Suppressor macrophage treated with lipopolysaccharide for 1 hour (primary cell): ENCODE measurements around the gene SLC22A14.

Source experiments
- DNase-seq, 3 donors: peaks; one replicate each; pipeline ENCODE4 v3.0.0-alpha.2; 2020 to 2022

The SLC22A14 gene

DNA sequence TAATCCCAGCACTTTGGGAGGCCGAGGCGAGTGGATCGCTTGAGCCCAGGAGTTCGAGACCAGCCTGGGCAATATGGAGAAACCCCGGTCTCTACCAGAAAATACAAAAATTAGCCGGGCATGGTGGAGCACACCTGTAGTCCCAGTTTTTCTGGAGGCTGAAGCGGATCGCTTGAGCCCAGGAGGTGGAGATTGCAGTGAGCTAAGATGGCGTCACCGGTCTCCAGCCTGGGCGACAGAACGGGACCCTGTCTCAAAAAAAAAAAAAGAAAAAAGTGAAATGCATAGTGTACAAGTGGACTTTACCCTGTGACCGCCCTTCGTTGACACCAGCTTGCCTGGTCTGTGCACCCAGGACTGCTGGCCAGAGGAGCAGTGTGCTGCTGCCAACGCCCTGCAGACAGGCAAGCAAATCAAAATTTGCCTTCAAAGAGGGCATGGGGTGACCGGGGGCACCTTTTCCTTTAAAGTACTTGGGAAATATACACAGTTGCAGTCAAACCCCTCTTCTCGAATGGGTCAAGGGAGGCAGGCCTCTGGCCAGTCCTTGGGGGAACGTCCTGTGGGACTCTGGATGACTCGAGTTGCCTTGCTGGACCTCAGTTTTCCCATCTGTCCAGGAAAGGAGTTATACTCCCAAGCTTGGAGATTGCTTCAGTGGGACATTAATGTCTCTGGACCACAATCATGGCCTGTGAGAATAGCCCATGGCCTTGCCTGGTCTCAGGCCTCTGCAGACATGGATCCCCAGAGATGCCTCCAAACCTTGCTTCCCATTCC, 65.5 kb downstream of the SLC22A14 start:
- no peak for DNase-seq

DNA sequence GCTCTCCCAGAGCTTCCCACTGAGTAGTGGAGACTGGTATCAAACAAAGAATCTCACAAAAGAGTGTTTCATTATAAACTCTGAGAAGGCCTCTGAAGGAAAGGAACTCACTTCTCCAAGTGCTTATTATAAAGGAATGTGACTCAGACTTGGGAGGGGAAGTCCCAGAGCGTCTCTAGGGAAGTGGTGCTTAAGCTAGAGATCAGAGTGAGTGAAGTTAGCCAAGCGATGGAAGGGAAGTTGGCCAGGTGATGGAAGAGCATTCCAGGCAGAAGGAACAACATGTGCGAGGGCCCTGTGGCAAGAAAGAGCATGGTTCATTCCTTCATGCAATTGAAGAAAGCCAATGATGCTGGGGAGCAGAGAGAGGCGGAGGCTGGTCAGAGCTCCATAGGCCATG, 66.8 kb downstream of the SLC22A14 start:
- DNase-seq: peak; percentile 84 to 92 (median 92)

DNA sequence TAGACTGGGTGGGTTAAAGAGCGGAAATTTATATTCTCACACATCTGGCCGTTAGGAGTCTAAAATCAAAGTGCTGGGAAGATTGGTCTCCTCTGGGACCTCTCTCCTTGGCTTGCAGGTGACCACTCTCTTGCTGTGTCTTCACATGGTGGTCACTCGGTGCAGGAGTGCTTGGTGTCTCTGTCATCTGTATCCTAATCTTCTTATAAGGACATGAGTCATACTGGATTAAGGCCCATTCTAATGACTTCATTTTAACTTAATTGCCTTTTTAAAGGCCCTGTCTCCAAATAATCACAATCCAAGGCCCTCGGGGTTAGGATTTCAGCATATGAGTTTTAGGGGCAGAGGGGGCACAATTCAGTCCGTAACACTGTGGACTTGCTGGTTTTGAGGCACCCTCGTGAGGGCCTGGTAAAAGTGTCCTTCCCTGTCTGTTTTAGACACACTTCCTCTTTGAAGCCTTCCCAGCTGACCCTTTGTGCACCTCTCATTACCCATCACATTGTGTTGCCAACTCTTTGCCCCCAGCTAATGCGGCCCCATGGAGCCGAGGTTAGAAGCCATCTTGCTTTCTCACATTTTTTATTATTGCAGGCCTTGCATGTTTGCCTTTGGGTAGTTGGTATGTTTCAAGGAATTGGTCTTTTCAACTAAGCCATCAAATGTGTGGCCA, 67.7 kb downstream of the SLC22A14 start:
- no peak for DNase-seq

DNA sequence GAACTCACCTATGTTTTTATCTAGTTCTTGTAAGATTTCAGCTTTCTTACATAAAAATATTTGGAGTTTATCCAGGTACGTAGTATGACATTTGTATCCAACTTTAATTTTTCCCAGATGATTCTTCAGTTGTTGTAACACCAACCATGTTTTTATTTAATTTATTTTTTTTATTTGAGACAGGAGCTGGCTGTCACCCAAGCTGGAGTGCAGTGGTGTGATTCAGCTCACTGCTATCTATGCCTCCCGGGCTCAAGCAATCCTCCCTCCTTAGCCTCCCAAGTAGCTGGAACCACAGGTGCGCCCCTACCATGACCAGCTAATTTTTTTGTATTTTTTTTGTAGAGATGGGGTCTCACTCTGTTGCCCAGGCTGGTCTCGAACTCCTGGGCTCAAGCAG, 71.1 kb downstream of the SLC22A14 start:
- no peak for DNase-seq

DNA sequence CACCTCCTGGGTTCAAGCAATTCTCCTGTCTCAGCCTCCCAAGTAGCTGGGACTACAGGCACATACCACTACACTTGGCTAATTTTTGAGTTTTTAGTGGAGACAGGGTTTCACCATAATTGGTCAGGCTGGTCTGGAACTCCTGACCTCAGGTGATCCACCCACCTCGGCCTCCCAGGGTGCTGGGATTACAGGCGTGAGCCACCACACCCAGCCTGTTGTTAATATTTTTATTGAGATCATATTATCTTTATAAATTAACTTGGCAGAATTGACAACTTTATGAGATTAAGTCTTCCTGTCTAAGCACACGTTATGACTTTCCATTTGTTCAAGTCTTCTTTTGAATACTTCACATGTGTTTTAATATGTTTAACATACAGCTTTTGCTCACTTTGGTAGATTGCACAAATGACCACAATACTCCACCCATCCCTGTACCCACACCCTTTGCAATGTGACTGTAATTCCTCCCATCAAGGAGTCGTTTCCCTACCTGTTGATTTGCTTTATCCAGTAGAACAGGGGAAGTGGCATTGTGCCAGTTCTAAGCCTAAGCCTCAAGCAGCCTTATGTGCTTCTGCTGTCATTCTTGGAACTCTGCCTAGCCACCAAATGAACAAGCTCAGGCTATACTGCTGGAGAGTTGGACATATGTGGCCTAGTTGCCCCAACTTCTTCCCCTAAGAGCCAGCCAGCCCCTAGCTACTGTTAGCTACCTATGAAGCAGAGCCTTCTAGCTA, 72.7 kb downstream of the SLC22A14 start:
- no peak for DNase-seq

DNA sequence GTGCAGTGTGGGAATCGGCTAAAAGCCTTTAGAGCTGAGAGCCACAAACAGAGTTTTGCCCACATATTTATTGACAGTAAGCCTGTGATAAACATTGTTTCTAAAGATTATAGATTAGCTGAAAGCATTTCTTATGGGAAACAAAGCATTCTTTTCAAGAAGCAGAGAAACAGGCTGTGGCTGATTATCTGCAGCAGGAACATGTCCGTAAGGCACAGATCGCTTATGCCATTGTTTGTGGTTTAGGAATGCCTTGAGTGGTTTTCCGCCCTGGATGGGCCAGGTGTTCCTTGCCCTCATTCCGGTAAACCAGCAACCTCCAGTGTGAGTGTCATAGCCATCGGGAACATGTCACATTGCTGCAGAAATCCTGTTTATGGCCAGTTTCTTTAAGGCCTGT, 76.9 kb downstream of the SLC22A14 start:
- no peak for DNase-seq

DNA sequence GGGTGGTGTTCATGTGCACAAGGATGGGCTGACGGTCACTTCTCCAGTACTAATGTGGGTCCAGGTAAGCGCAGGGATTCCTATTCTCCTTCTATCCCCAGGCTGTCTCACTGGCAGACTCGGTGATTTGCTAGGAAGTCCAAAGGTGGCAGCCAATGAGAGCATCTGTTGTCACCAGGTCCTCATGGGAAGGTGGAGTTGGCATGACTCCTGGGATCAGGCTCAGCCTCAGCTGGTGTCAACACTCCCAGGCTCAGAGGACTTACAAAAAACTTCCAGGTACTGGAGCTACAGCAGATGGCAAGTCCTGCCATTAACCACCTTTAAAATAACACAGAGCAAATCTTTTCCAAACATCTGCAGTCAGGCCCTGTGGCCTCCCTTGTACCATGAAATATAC, 78.3 kb downstream of the SLC22A14 start:
- DNase-seq: no peak

DNA sequence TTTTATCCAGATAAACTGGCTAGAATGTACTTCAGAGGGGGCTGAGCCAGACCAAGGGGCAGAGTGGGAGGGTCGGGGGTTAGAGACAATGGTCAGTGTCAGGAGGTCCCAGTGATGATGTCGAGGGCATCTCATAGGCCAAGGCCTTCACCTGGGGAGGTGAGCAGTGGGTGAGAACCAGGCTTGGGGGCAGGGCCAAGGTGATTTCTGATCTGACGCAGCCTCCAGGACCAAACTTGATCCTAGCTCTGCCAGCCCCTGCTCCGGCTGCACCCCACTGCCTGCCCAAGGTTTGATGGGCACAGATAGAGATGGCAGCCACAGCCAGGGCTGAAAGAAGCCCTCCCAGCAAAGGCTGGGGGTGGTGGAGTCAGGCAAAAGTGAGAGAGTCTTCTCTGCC, 79.4 kb downstream of the SLC22A14 start:
- no peak for DNase-seq

DNA sequence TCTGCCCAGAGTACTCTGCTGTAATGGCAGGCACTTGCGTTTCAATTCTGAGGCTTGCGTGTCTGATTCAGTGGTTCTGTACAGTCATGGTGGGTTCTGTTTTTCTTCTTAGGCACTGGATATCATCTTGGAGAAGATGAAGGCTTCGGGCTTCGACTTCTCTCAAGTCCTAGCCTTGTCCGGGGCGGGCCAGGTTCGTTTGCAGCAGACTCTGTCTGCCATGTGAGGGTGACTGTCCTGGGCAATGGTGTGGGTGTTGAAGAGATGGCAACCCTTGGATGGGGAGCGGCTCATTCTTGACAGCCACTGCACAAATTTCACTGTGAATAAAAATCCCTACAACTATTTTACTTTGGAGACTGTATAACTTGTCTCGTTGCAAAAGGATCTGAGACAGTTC, 80.7 kb downstream of the SLC22A14 start:
- no peak for DNase-seq

DNA sequence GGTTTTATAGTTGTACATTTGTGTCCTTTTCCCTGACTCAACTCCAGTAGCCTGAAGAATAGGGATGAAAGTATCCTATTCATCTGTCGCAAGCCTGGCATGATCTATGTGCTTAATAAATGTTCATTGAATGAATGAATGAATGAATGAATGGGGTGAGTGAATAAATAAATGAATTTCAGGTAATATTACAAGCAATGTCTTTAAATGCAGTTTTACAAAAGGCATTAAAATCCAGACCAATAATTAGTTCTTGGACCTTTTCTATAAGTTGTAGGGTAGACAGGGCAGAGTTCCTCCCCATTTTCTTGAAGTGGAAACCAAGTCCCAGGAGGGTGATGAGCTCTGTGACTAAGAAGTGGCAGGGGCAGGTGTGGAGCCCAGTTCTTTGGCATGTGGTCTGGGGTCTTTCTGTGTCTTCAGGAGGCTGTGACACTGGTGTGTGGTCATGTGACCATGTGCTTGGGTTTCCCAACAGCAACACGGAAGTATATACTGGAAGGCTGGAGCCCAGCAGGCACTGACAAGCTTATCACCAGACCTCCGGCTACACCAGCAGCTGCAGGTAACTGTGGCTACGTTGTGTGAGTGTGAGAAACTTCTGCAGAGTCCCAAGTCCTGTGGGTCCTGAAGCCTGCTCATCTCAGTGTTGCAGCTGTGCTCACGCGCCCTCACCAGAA, 82.8 kb downstream of the SLC22A14 start:
- no peak for DNase-seq

DNA sequence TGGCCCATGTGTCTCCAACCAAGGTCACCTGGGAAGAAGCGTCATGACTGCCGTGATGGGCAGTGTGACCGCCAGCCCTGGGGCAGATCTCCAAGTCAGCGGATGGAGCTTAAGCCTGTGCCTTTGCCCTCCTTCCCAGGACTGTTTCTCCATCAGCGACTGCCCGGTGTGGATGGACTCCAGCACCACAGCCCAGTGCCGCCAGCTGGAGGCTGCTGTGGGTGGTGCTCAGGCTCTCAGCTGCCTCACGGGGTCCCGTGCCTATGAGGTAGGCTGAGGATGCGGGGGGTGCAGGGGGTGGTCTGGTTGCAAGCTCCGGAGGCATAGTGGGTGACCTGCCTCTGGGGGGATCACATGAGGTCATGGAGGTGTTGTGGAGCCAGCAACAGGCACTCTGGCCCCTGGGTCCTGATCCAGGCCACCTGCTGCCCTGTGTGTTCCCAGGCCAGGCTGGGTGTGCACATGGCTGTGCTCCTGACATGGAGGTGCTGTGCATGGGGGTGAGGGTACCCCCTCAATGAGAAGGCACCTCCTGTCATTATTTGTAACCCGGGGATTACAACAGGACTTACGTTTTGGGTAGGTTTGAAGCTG, 83.5 kb downstream of the SLC22A14 start:
- DNase-seq: no peak

DNA sequence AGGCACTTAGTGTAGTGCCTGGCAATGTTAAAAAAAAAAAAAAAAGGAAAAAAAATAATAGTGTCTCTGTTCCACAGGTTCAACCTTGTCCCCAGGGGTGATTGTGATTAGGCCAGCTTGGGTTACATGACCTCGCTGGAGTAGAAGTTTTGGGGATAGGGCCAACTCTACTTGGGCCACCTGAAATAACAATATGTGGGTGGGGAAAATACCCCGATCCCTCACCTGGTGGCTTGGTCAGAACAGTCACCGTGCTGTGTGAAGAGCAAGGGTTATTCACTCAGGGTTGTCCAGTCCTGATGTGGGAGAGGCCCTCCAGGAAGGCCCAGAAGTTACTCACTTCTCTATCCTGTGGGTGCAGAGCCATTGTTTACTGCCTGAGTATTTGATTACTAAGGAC, 84.0 kb downstream of the SLC22A14 start:
- no peak for DNase-seq

DNA sequence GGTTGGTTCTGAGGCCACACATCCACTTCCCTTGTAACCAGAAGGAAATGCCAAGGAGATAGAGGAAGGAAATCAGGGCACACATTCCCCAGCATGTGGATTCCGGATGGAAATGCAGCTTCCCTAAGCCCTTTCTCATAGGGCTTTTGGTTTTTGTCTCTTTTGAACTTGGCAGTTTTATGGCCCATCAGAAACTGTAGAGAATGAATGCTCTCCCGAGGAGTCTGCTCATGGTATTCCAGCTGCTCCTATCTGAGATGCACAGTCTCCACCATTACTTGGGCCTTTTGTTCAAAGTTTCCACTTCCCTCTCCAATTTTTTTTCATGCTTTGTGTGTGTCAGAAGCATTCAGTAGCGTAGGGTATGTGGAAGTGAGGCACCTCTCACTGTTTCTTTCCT, 85.7 kb downstream of the SLC22A14 start:
- DNase-seq: no peak
